ENCODE data around the gene FOXF1.

DNA sequence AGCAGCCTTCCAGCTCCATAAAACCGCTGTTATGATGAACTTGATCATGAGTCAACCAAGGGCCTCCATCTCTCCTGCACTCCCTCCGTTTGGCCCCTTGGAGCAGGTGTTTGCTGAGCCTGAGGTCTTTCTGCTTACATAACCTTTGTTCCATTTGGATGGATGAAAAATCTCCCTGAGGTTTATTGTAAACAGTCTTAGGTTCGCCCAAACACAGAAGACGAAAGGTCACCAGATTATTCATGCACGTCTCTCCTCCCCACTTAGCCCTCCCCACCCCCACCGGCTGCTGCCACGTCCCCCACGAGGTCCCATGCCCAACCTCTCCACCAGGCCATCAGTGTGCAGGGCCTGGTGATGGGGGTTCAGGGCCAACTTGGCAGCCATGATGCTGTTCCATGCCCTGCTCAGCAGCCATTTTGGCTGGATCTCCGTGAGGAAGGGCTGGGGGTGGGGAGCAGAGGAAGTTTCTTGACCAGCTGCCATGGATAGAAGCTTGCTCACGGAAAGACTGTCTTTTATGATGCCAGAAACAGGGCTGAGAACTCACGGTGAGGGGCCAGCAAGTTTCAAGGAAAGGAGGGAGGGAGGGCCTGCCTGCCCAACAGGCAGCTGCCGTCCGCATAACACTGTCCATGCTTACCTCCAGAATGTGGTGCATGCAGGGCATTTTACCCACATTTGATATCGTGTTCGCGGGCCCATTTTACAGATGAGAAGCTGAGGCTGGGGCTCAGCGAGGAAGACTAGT, 47.8 kb upstream of the FOXF1 start:
- no peak for TF ChIP-seq CTCF (IDR thresholded peaks at IDR 0.05)
- no peak for TF ChIP-seq POLR2A (IDR thresholded peaks at IDR 0.05)

Data from uterus (tissue), 2 donors.